ENCODE measurements around the gene ZNF784.
"Not testable (repeated sequence)": the region's sequence is repeated elsewhere in the genome, so short reads cannot be mapped to it uniquely, and the experiment has no call there.

ZNF784 gene

GRCh38 chr19:55582284-55582683 is 42.1 kb downstream of the ZNF784 start:
- DNase-seq; H3K27ac ChIP-seq (ENCODE audit: low read length); H3K9me3 ChIP-seq (replicated peaks; ENCODE audit: insufficient read depth, low read length); H3K79me2 ChIP-seq (ENCODE audit: low read length); H3K4me2 ChIP-seq (ENCODE audit: low read depth, low read length); H3F3A ChIP-seq (ENCODE audit: insufficient read depth, low read length); H3K4me1 ChIP-seq (ENCODE audit: low read length); H2AFZ ChIP-seq (ENCODE audit: low read length); H3K9me2 ChIP-seq (replicated peaks; ENCODE audit: insufficient read depth, low read length); H4K20me1 ChIP-seq (ENCODE audit: insufficient read depth, low read length); H3K9ac ChIP-seq (ENCODE audit: low read length); H3K36me3 ChIP-seq (replicated peaks; ENCODE audit: insufficient read depth, low read length); H3K4me3 ChIP-seq (ENCODE audit: low read length): not testable (repeated sequence)
- peaks cover 63% of the 10 kb centered on the region for H3K27me3 ChIP-seq (replicated peaks; ENCODE audit: insufficient read depth, low read length)

GRCh38 chr19:55581823-55582223 is 42.5 kb downstream of the ZNF784 start:
- Histone ChIP-seq H3K4me3 (ENCODE audit: low read length) (no peak overlapping the region), H3K79me2 (ENCODE audit: low read length) (no peaks in the 10 kb centered on the region), H3K27me3 (replicated peaks; ENCODE audit: insufficient read depth, low read length) (peaks cover 63% of the 10 kb centered on the region), H3K4me2 (ENCODE audit: low read depth, low read length) (no peak overlapping the region), H2AFZ (ENCODE audit: low read length) (no peak overlapping the region), H3K36me3 (replicated peaks; ENCODE audit: insufficient read depth, low read length) (no peaks in the 10 kb centered on the region), H3K9me3 (replicated peaks; ENCODE audit: insufficient read depth, low read length) (no peaks in the 10 kb centered on the region), H4K20me1 (ENCODE audit: insufficient read depth, low read length) (no peaks in the 10 kb centered on the region), H3K9me2 (replicated peaks; ENCODE audit: insufficient read depth, low read length) (no peaks in the 10 kb centered on the region), H3K9ac (ENCODE audit: low read length) (no peak overlapping the region), H3K4me1 (ENCODE audit: low read length) (no peaks in the 10 kb centered on the region), H3K27ac (ENCODE audit: low read length) (no peak overlapping the region), H3F3A (ENCODE audit: insufficient read depth, low read length) (no peaks in the 10 kb centered on the region)
- DNase-seq, result no peak
- TF ChIP-seq EZH2 (optimal IDR thresholded peaks at IDR 0.05; ENCODE audit: low read depth, low read length), result no peak
- TF ChIP-seq, protein P1, sequence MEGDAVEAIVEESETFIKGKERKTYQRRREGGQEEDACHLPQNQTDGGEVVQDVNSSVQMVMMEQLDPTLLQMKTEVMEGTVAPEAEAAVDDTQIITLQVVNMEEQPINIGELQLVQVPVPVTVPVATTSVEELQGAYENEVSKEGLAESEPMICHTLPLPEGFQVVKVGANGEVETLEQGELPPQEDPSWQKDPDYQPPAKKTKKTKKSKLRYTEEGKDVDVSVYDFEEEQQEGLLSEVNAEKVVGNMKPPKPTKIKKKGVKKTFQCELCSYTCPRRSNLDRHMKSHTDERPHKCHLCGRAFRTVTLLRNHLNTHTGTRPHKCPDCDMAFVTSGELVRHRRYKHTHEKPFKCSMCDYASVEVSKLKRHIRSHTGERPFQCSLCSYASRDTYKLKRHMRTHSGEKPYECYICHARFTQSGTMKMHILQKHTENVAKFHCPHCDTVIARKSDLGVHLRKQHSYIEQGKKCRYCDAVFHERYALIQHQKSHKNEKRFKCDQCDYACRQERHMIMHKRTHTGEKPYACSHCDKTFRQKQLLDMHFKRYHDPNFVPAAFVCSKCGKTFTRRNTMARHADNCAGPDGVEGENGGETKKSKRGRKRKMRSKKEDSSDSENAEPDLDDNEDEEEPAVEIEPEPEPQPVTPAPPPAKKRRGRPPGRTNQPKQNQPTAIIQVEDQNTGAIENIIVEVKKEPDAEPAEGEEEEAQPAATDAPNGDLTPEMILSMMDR (IDR thresholded peaks at IDR 0.05; ENCODE audit: low read length), result no peak
- no peak for TF ChIP-seq EZH2phosphoT487 (IDR thresholded peaks at IDR 0.05; ENCODE audit: low read length)

GRCh38 chr19:55581145-55581822 is 43.1 kb downstream of the ZNF784 start:
- DNase-seq, result no peak
- Histone ChIP-seq H3K4me2 (ENCODE audit: low read depth, low read length) (no peak overlapping the region; the same call in 1 of the 2 replicates), H3K9me3 (replicated peaks; ENCODE audit: insufficient read depth, low read length) (no peaks in the 10 kb centered on the region), H3F3A (ENCODE audit: insufficient read depth, low read length) (no peaks in the 10 kb centered on the region), H2AFZ (ENCODE audit: low read length) (0 out of 2 replicates have a peak overlapping the region, but pooled peaks have one; percentile 48), H3K4me3 (ENCODE audit: low read length) (peak overlapping the region; percentile 17; the same call in 1 of the 2 replicates), H3K27me3 (replicated peaks; ENCODE audit: insufficient read depth, low read length) (peaks cover 61% of the 10 kb centered on the region), H3K4me1 (ENCODE audit: low read length) (no peaks in the 10 kb centered on the region), H3K36me3 (replicated peaks; ENCODE audit: insufficient read depth, low read length) (no peaks in the 10 kb centered on the region), H3K79me2 (ENCODE audit: low read length) (no peaks in the 10 kb centered on the region), H4K20me1 (ENCODE audit: insufficient read depth, low read length) (no peaks in the 10 kb centered on the region), H3K9ac (ENCODE audit: low read length) (no peak overlapping the region), H3K27ac (ENCODE audit: low read length) (no peak overlapping the region), H3K9me2 (replicated peaks; ENCODE audit: insufficient read depth, low read length) (no peaks in the 10 kb centered on the region)
- TF ChIP-seq, protein P1 (IDR thresholded peaks at IDR 0.05; ENCODE audit: low read length), result no peak
- TF ChIP-seq EZH2 (optimal IDR thresholded peaks at IDR 0.05; ENCODE audit: low read depth, low read length), result no peak
- no peak for TF ChIP-seq EZH2phosphoT487 (IDR thresholded peaks at IDR 0.05; ENCODE audit: low read length)

DNA sequence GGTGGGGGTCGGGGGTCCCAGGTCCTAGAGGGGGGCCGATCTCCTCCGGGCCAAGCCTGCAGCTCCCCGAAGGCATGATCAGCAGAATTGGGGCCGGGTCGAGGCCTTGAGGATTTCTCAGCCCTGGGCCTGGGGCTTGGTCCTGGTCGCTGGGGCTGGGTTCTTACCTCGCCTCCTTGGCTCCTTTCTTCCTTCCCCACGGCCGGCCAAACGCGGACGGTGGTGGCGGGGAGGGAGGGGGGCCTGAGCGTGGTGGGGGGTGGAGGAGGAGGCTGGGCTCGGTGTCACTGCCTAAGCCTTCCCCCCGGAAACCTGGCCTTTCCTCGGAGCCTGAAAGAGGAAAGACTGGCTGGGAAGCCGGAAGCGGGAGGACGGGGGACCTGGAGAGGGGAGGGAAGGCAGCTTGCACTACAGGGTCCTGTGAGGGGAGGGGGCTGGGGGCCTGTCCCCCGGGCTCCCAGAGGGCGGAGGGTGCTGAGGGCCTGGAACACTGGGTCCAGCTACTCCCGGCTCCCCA is 43.7 kb downstream of the ZNF784 start, which contains the start of gene ZNF579:
Gene ZNF579, minus strand, starts transcription at position 221 of the 517 bp plus-strand sequence. CDS start 1,209 bp downstream, outside the sequence.
- TF ChIP-seq EZH2phosphoT487 (IDR thresholded peaks at IDR 0.05; ENCODE audit: low read length) (no peak), EZH2 (optimal IDR thresholded peaks at IDR 0.05; ENCODE audit: low read depth, low read length) (no peak)
- TF ChIP-seq, protein P1 (IDR thresholded peaks at IDR 0.05; ENCODE audit: low read length), result no peak
- no peak for DNase-seq

More for the DNA sequence above, 43.7 kb downstream of the ZNF784 start, which contains the start of gene ZNF579:
- Histone ChIP-seq H3K9me3 (replicated peaks; ENCODE audit: insufficient read depth, low read length) (no peaks in the 10 kb centered on the region), H3K4me2 (ENCODE audit: low read depth, low read length) (no peak within 1 kb of the TSS; the same call in 1 of the 2 replicates), H3K4me1 (ENCODE audit: low read length) (no peaks in the 10 kb centered on the region), H3K9ac (ENCODE audit: low read length) (no peak within 1 kb of the TSS), H2AFZ (ENCODE audit: low read length) (0 out of 2 replicates have a peak within 1 kb of the TSS, but pooled peaks have one; percentile 48), H3K79me2 (ENCODE audit: low read length) (no peaks in the 10 kb centered on the region), H4K20me1 (ENCODE audit: insufficient read depth, low read length) (no peaks in the 10 kb centered on the region), H3K27ac (ENCODE audit: low read length) (no peak within 1 kb of the TSS), H3K27me3 (replicated peaks; ENCODE audit: insufficient read depth, low read length) (peaks cover 60% of the 10 kb centered on the region), H3K4me3 (ENCODE audit: low read length) (peak within 1 kb of the TSS; percentile 17; the same call in 1 of the 2 replicates), H3F3A (ENCODE audit: insufficient read depth, low read length) (no peaks in the 10 kb centered on the region), H3K9me2 (replicated peaks; ENCODE audit: insufficient read depth, low read length) (no peaks in the 10 kb centered on the region), H3K36me3 (replicated peaks; ENCODE audit: insufficient read depth, low read length) (no peaks in the 10 kb centered on the region)
